HG03159 (cell line): ENCODE results near the gene MPHOSPH9.

ENCODE experiments used
- ATAC-seq: cut with Tn5 transposase; IDR thresholded peaks from one replicate; pipeline ENCODE4 v1.9.1; 2021; ENCODE audit warnings: mild to moderate bottlenecking, moderate library complexity; ENCODE audit not compliant: unreplicated experiment

MPHOSPH9 gene

GRCh38 chr12:123106640-123107359 is 126.1 kb downstream of the MPHOSPH9 start:
- ATAC-seq, result no peak

- no peak for ATAC-seq
Measured at GRCh38 chr12:123105211-123105826, 127.6 kb downstream of the MPHOSPH9 start.

GRCh38 chr12:123104809-123105208 is 128.1 kb downstream of the MPHOSPH9 start:
- no peak for ATAC-seq
